Measurements from ENCODE around the gene NYAP2.

Gene NYAP2

DNA sequence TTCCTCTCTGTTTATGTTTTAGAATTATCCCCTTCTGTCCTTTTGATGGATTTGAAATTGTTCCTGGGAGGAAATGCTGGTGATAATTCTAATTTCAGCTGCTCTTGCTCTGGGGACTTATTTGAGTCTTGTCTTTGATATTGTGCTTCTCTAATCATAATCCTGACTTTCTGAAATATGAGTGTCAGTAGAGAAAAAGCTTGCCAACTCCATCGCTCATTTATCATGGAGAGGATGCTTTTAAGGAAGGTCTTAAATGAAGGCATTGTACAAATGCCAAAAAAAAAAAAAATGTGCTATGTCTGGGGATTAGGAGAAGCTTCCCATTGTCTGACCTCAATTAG lies 159.5 kb downstream of the NYAP2 start:
- no peak for DNase-seq (ENCODE audit: low spot score)

DNA sequence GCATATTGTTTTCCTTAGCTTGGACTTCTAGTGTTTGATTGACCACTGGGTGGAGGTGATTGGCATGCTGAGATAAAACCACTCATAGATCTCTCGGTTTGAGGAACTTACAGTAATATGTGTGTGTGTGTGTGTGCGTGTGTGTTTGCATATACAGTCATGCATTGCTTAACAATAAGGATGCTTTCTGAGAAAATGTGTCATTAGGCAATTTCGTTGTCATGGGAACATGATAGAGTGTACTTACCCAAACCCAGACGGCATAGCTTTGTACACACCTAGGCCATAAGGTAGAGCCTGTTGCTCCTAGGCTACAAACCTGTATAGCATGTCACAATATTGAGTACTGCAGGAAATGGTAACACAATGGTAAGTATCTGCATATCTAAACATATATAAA lies 167.3 kb downstream of the NYAP2 start:
- DNase-seq (ENCODE audit: low spot score), result no peak

GRCh38 chr2:225569995-225570394 lies 170.5 kb downstream of the NYAP2 start:
- DNase-seq (ENCODE audit: low spot score), result no peak

DNA sequence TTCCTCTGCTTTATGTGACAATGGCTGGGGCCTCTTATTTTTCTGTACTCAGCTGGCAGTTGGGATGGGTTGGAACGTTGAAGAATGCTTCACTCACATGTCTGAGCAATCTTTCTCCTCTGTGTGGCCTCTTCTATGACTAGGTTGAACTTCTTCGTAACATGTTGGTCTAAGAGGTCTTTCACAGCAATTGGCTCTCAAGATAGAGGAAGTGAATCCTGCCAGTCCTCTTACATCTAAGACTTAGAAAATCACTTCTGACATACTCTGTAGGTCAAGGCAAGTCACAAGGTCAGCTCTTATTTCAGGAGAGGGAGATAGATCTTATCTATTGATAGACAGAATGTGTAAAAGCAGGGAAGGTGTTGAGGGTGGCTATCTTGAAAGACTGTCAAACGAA lies 174.1 kb downstream of the NYAP2 start:
- no peak for DNase-seq (ENCODE audit: low spot score)

- DNase-seq (ENCODE audit: low spot score), result no peak
Observed at GRCh38 chr2:225574582-225575138, 175.2 kb downstream of the NYAP2 start.

DNA sequence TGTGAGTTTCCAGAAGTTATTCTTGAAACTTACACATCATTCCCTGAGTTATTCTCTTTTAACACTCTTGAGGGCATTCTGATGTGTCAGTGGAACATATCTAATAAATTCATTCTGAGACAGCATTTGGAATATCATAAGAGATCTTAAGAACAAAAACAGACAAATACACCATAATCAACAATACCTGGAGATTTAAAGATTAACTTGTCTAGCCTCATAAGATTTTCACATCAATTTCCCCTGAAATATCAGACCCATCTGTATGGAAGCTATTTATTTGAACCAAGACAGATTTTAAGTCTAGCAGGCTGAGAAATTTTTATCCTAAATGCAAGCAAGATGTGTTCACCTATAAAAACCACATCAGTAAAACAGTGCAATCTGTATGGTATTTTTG lies 181.6 kb downstream of the NYAP2 start:
- DNase-seq (ENCODE audit: low spot score), result no peak

GRCh38 chr2:225581906-225582305 lies 182.4 kb downstream of the NYAP2 start:
- DNase-seq (ENCODE audit: low spot score), result no peak

DNA sequence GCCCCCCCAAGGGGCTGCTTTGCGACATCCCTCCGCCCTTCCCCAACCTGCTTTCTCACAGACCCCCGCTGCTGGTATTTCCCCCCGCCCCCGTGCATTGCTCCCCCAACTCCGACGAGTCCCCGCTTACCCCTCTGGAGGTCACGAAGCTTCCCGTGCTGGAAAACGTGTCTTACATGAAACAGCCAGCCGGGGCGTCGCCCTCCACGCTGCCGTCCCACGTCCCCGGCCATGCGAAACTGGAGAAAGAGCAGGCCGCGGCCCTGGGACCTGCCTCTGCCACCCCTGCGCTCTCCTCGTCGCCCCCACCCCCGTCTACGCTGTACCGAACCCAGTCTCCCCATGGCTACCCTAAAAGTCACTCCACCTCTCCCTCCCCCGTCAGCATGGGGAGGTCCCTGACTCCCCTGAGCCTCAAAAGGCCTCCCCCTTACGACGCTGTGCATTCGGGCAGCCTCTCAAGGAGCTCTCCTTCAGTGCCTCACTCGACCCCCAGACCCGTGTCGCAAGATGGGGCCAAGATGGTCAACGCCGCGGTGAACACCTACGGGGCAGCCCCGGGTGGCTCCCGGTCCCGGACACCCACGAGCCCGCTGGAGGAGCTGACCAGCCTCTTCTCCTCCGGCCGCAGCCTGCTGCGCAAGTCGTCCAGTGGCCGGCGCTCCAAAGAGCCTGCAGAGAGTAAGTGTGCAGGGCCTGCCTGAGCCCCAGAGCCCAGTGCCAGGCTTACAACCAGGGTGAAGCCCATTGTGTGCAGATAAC lies 183.0 kb downstream of the NYAP2 start:
- DNase-seq (ENCODE audit: low spot score), result no peak

- DNase-seq (ENCODE audit: low spot score), result no peak
Observed at GRCh38 chr2:225584796-225585195, 185.3 kb downstream of the NYAP2 start.

DNA sequence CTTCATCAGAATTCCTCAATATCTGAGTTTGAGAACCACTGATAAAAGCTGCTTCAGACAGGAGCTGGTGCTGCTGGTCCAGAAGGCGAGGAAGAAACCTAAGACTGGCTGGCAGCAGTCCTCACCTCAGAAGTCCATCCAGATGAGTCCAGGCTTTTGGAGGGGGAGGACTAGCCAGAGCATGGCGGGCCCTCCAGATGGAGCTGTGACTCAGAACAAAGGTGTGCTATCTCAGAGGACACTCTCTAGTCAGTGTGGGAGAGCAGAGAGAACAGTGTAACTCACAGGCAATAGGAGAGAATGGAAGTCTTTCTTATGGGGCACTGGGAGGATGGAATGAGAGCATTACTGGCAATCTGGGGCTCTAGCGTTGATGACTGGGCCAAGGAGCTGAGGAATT lies 191.4 kb downstream of the NYAP2 start:
- no peak for DNase-seq (ENCODE audit: low spot score)

GRCh38 chr2:225597911-225598310 lies 198.4 kb downstream of the NYAP2 start:
- DNase-seq (ENCODE audit: low spot score), result no peak

DNA sequence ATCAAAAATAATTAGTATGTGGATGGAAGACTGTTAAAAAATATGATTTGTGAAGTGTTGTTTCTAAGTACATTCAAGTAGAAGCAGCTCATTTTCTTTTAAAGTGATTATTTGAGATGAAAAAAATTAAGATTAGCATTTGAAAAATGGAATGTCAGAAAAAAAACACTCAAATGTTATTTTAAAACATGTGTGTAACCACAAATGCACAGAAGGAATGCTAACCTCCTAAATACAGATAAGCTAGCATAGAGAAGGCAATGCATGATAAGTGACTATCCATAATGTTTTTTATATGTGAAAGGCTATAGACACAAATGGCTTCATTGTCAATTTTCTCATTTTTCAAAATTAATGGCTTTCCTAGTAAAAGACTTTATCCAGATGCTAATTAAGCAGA lies 198.9 kb downstream of the NYAP2 start:
- no peak for DNase-seq (ENCODE audit: low spot score)

GRCh38 chr2:225598897-225599296 lies 199.4 kb downstream of the NYAP2 start:
- DNase-seq (ENCODE audit: low spot score), result no peak

DNA sequence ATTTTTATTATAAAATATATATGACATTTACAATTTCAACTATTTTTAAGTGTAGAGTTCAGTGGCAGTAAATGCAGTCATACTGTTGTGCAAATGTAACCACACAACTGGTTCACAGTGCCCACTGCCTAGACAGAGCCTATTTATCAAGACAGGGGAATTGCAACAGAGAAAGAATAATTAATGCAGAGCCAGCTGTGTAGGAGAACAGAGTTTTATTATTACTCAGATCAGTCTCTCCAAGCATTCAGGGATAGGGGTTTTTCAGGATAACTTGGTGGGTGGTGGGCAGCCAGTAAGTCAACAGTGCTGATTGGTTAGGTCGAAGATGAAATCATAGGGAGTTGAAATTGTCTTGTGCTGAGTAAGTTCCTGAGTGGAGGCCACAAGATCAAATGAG lies 200.3 kb downstream of the NYAP2 start:
- DNase-seq (ENCODE audit: low spot score), result no peak

DNA sequence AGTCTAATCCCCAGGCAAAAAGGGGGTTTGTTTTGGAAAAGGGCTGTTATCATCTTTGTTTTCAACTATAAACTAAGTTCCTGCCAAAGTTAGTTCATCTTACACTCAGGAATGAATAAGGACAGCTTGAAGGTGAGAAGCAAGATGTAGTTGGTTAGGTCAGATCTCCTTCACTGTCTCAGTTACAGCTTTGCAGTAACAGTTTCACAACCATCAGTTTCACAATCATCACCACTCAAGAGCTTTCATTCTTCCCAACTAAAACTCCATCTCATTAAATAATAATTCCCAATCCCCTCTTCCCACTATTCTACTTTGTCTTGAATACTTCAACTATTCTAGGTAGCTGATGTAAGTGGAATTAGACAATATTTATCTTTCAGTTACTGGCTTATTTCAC lies 200.9 kb downstream of the NYAP2 start:
- DNase-seq (ENCODE audit: low spot score), result no peak

DNA sequence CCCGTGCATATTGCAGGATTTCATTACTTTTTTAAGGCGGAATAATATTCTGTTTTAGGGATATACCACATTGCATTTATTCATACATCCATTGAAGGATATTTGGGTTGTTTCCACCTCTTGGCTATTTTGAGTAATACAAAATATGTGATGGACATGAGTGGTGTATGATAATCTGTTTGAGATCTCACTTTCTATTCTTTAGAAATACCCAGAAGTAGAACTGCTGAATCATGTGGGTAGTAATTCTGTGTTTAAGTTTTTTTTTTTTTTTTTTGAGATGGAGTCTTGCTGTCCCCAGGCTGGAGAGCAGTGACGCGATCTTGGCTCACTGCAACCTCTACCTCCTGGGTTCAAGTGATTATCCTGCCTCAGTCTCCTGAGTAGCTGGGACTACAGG lies 201.4 kb downstream of the NYAP2 start:
- no peak for DNase-seq (ENCODE audit: low spot score)

- no peak for DNase-seq (ENCODE audit: low spot score)
Observed at GRCh38 chr2:225602205-225602604, 202.7 kb downstream of the NYAP2 start.

- DNase-seq (ENCODE audit: low spot score), result no peak
Observed at GRCh38 chr2:225608136-225608535, 208.6 kb downstream of the NYAP2 start.

GRCh38 chr2:225612636-225613035 lies 213.1 kb downstream of the NYAP2 start:
- no peak for DNase-seq (ENCODE audit: low spot score)

- no peak for DNase-seq (ENCODE audit: low spot score)
Observed at GRCh38 chr2:225614915-225615314, 215.4 kb downstream of the NYAP2 start.

DNA sequence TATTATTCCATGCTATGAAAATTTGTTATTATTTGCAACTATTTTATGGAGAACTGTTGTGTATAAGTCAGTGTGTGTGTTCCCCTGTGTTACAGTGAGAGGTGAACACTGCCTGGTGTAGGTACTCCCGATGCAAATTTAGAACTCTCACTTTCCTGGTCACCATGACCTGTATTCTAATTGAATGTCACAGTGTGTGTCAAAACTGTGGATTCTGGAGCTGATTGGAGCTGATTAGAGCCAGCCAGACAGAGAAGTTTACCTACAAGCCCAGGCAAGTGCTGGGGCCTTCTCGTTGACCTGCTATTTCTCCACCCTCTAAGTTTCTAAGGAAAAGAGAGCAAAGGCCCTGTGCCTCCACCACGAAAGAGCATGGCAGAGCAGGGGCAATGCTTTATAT lies 216.0 kb downstream of the NYAP2 start:
- DNase-seq (ENCODE audit: low spot score), result no peak

DNA sequence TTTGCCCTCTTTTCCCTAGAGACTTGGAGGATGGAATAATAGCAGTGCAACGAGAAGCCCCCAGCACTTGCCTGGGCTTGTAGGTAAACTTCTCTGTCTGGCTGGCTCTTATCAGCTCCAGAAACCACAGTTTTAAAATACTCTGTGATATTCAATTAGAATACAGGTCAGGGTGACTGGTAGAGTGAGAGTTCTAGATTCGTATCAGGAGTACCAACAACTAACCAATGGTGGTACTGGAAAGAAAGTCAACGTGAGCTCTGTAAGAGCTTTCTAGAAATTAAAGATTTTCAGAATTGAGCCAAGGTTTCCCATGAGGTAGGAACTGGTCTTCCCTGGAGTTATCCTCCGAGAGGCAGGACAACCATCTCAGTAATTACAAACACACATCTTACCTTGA lies 216.9 kb downstream of the NYAP2 start:
- no peak for DNase-seq (ENCODE audit: low spot score)

DNA sequence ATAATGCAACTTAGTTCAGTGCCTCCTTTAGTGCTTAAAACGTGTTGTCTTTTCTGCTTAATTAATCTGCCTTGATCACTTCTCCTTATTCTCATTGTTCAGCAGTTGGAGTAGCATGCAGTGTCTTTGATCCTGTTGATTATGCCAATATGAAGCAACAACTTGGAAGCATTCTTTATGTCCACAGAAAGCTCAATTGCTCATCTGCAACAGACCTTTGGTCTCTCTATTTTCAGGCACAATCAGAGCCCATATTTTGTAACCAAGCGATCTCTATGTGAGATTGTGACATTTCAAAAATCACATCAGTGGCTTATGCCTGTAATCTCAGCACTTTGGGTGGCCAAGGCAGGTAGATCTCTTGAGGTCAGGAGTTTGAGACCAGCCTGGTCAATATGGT lies 217.3 kb downstream of the NYAP2 start:
- no peak for DNase-seq (ENCODE audit: low spot score)

DNA sequence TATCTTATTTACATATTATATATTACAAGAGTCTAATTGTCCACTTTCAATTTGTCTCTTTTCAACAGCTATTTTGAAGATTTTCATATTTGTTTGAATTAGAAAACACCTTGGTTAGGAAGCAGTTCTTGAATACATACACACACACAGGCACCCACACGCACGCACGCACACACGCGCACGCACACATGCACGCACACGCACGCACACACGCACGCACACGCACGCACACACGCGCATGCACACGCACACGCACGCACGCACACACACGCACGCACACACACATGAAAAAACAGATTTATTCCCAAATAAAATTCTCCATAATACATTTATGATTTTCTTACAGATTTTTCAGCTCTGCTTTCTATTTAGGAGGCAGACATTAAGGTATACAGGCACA lies 220.7 kb downstream of the NYAP2 start:
- DNase-seq (ENCODE audit: low spot score), result no peak
